Gastrocnemius medialis (tissue), 4 donors: Measurements from ENCODE around the gene HERPUD1. TPM values are rescaled to one million over a fixed set of nuclear protein-coding genes. Genes with fewer than 3 reads are reported as not detected.

Experiments used
- ATAC-seq, 2 donors: fragments of 150-250 bp; one replicate each; pipeline ENCODE4 v1.9.1; 2016
- DNase-seq, 2 donors: peaks; one replicate each; pipeline ENCODE4 v3.0.0-alpha.2; 2019
- H3K27ac ChIP-seq, 4 donors: fragments of 200-600 bp; sonication (generic); 1 replicate in 1 of 4; 2 replicates in 3 of 4; pipeline ENCODE4 v1.5.1; 2016 to 2018; ENCODE audit warnings: mild to moderate bottlenecking in 2 of 4, moderate library complexity in 1 of 4
- H3K27me3 ChIP-seq, 3 donors: fragments of 200-600 bp; sonication (generic) in 2 of 3; 1 replicate in 1 of 3; 2 replicates in 2 of 3; pipeline versions ENCODE4 v1.5.1 to v1.6.0; 2016 to 2019; ENCODE audit warnings: mild to moderate bottlenecking in 1 of 3, moderate library complexity in 1 of 3
- H3K36me3 ChIP-seq, 2 donors: fragments of 200-600 bp; sonication (generic) in 1 of 2; one replicate each; pipeline ENCODE4 v1.5.1; 2017 to 2018
- H3K4me1 ChIP-seq, 2 donors: fragments of 200-600 bp; sonication (generic) in 1 of 2; one replicate each; pipeline ENCODE4 v1.5.1; 2016 to 2017; ENCODE audit warnings: mild to moderate bottlenecking in 2 of 2
- H3K4me3 ChIP-seq, 4 donors: fragments of 200-600 bp; sonication (generic) in 3 of 4; 1 replicate in 1 of 4; 2 replicates in 3 of 4; pipeline ENCODE4 v1.5.1; 2016 to 2019; ENCODE audit warnings: mild to moderate bottlenecking in 2 of 4
- H3K9me3 ChIP-seq, 3 donors: fragments of 200-600 bp; sonication (generic) in 2 of 3; 1 replicate in 1 of 3; 2 replicates in 2 of 3; pipeline ENCODE4 v1.5.1; 2016 to 2019
- CTCF ChIP-seq, 5 experiments: fragments of 450-650 bp in 3 of 5; fragments of 200-600 bp in 2 of 5; sonication (generic) in 2 of 5; IDR thresholded peaks in 4 of 5; conservative IDR thresholded peaks in 1 of 5; 1 replicate in 4 of 5; 2 replicates in 1 of 5; pipeline ENCODE4 v1.5.1; 2016 to 2019; ENCODE audit warnings: antibody characterized with exemption in 5 of 5, mild to moderate bottlenecking in 3 of 5, moderate library complexity in 3 of 5
- POLR2A ChIP-seq, 2 donors: fragments of 450-650 bp; IDR thresholded peaks; one replicate each; pipeline ENCODE4 v1.6.1; 2017; ENCODE audit warnings: antibody characterized with exemption in 2 of 2, mild to moderate bottlenecking in 2 of 2, moderate library complexity in 2 of 2
- in situ Hi-C, 4 donors: fragments of 200-750 bp; cut with MboI; loops; one replicate each; pipeline versions ENCODE4 v1.15.0 to v1.8.0; 2017; ENCODE audit warnings: low sequenced_read_pairs in 4 of 4
- intact Hi-C: fragments of 100-400 bp; cut with DNase I; formaldehyde crosslinking; loops from one replicate; pipeline ENCODE4 v1.15.1; 2023; ENCODE audit warnings: low total_unique reads
- total RNA-seq, 4 donors: library from RNA; depleted of rRNA; stranded (reverse); fragments of >200 nt; gene quantifications; one replicate each; pipeline versions ENCODE4 v1.1.0 to v1.2.3, GENCODE V29; 2016

Gene HERPUD1
- total RNA-seq, 4 donors from 2014 or later = 110 to 281 (median 125) TPM

GRCh38 chr16:56897026-56897799, 34.7 kb upstream of the HERPUD1 start:
- H3K27ac ChIP-seq = no peak overlapping the region
- H3K9me3 ChIP-seq = no peaks in the 10 kb centered on the region
- H3K4me3 ChIP-seq = no peak overlapping the region
- H3K27me3 ChIP-seq = no peaks in the 10 kb centered on the region
- DNase-seq (no peak), ATAC-seq (no peak)
- H3K4me1 ChIP-seq = no peaks in the 10 kb centered on the region
- intact Hi-C loops = no loop called here
- no peaks in the 10 kb centered on the region for H3K36me3 ChIP-seq
- TF ChIP-seq POLR2A (IDR thresholded peaks at IDR 0.05) = no peak
- no peak for TF ChIP-seq CTCF (IDR thresholded peaks at IDR 0.05 in 4 of 5, conservative IDR thresholded peaks at IDR 0.05 in 1 of 5)
- in situ Hi-C loops = no loop called here

DNA sequence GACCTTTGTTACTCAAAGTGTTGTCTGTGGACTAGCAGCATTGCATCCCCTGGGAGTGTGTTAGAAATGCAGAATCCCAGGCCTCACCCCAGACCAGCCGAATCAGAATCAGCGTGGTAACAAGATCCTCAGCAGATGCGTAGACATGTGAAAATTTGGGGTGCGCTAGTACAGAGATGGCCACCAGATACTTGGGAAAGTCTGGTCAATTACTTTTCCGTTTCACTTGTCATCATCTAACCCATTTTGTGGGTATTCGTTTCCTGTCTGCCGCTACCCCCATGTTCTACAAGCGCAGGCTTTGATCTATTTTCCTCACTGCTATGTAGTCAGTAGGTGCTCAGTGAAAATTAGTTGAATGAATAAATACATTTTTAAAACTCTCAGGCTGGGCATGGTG, 33.1 kb upstream of the HERPUD1 start:
- TF ChIP-seq POLR2A (IDR thresholded peaks at IDR 0.05) = no peak
- no peak for TF ChIP-seq CTCF (IDR thresholded peaks at IDR 0.05 in 4 of 5, conservative IDR thresholded peaks at IDR 0.05 in 1 of 5)
- Histone ChIP-seq H3K27ac (no peak overlapping the region), H3K4me3 (no peak overlapping the region), H3K4me1 (no peaks in the 10 kb centered on the region), H3K27me3 (no peaks in the 10 kb centered on the region), H3K9me3 (no peaks in the 10 kb centered on the region), H3K36me3 (no peaks in the 10 kb centered on the region)
- in situ Hi-C loops (no loop called here), intact Hi-C loops (no loop called here)
- DNase-seq = no peak
- no peak for ATAC-seq

- ATAC-seq = no peak
- no peak for DNase-seq
- Histone ChIP-seq H3K27ac (no peak overlapping the region), H3K36me3 (no peaks in the 10 kb centered on the region), H3K4me1 (no peaks in the 10 kb centered on the region), H3K9me3 (no peaks in the 10 kb centered on the region), H3K27me3 (no peaks in the 10 kb centered on the region), H3K4me3 (no peak overlapping the region)
- intact Hi-C loops = no loop called here
- in situ Hi-C loops = no loop called here
- TF ChIP-seq CTCF (IDR thresholded peaks at IDR 0.05 in 4 of 5, conservative IDR thresholded peaks at IDR 0.05 in 1 of 5) = no peak
- TF ChIP-seq POLR2A (IDR thresholded peaks at IDR 0.05) = no peak
These were observed 28.1 kb upstream of the HERPUD1 start for GRCh38 chr16:56903866-56904265.

DNA sequence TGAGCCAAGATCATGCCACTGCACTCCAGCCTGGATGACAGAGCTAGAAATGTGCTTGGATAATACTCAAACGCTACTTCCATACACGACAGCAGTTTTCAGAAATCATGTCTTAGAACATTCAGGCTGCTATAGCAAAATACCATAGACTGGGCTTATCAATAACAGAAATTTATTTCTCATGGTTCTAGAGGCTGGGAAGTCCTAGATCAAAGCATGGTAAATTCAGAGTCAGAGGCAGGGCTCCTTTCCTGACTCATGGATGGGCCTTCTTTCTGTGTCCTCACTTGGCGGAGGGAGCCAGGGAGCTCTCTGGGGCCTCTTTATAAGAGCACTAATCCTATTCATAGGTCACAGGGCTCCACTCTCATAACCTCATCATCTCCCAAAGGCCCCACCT, 24.5 kb upstream of the HERPUD1 start:
- no peak overlapping the region for H3K4me3 ChIP-seq
- H3K4me1 ChIP-seq = peaks cover 5 to 6% of the 10 kb centered on the region in 2 donors
- no peak for TF ChIP-seq CTCF (IDR thresholded peaks at IDR 0.05 in 4 of 5, conservative IDR thresholded peaks at IDR 0.05 in 1 of 5)
- TF ChIP-seq POLR2A (IDR thresholded peaks at IDR 0.05) = no peak
- no peak overlapping the region for H3K27ac ChIP-seq
- no peaks in the 10 kb centered on the region for H3K9me3 ChIP-seq
- H3K27me3 ChIP-seq = peaks cover 0 to 6% (median 4%) of the 10 kb centered on the region in 3 donors
- intact Hi-C loops = no loop called here
- no peaks in the 10 kb centered on the region for H3K36me3 ChIP-seq
- ATAC-seq (no peak), DNase-seq (no peak)
- in situ Hi-C loops = no loop called here
